HCT116 (cell line): Measurements from ENCODE around the gene FRMD4B. TPM values are rescaled to one million over a fixed set of nuclear protein-coding genes. Genes with fewer than 3 reads are reported as not detected.
"Not testable (repeated sequence)": the region's sequence is repeated elsewhere in the genome, so short reads cannot be mapped to it uniquely, and the experiment has no call there.

Experiments used
- ATAC-seq: fragments of 200-7000 bp; cut with Tn5 transposase; 2 replicates; pipeline ENCODE4 v1.9.1; 2020; ENCODE audit warnings: mild to moderate bottlenecking, moderate library complexity
- BruUV-seq: library from RNA; stranded (reverse); fragments of 400-500 nt; replicated peaks from 2 replicates; lab custom pipeline; 2021; lab: Mats Ljungman, UMichigan
- CTCF ChIA-PET: fragments of 300-600 bp; sonication (Branson Sonifier 250); formaldehyde crosslinking; loops from one replicate; lab custom pipeline; 2021; ENCODE audit warnings: antibody characterized with exemption; lab: Charles Lee
- POLR2A ChIA-PET: fragments of 300-600, 350-600 bp; sonication (Branson Sonifier 250); formaldehyde crosslinking; loops from one replicate; lab custom pipeline; 2021; ENCODE audit warnings: antibody characterized with exemption; lab: Charles Lee
- RAD21 ChIA-PET, 2 experiments: fragments of 300-600 bp; sonication (Branson Sonifier 250); formaldehyde crosslinking; loops; one replicate each; lab custom pipeline; 2023; ENCODE audit warnings: low total read pairs in 2 of 2; ENCODE audit not compliant: uncharacterized antibody in 2 of 2, unreplicated experiment in 2 of 2, low non-redundant PET in 1 of 2; lab: Charles Lee
- DNase-seq: peaks from one replicate; pipeline ENCODE4 v3.0.0-alpha.2; 2010; ENCODE audit warnings: low read depth, low spot score
- H2AFZ ChIP-seq: fragments of 200-600 bp; shearing (Covaris generic), sonication (generic); 2 replicates; pipeline ENCODE4 v1.6.1; 2017; ENCODE audit warnings: low read depth, mixed run types, mixed read lengths, antibody characterized with exemption, low read length; ENCODE audit not compliant: poor library complexity, severe bottlenecking
- H3K27ac ChIP-seq: 2 replicates; pipeline ENCODE4 v1.5.1; 2012; ENCODE audit warnings: low read depth, low read length
- H3K27me3 ChIP-seq: fragments of 200-600 bp; sonication (generic); 2 replicates; pipeline ENCODE4 v1.6.1; 2016; ENCODE audit warnings: mixed run types, low read length, mixed read lengths; ENCODE audit not compliant: insufficient read depth
- H3K36me3 ChIP-seq, 2 experiments: fragments of 200-500 bp in 1 of 2; fragments of 200-600 bp in 1 of 2; sonication (Bioruptor generic) in 1 of 2; sonication (generic) in 1 of 2; 2 replicates each; pipeline versions ENCODE4 v1.5.1 to v1.6.1; 2014 to 2016; ENCODE audit warnings: low read length in 2 of 2, inconsistent platforms in 1 of 2, mixed read lengths in 1 of 2, mixed run types in 1 of 2; ENCODE audit not compliant: insufficient read depth in 2 of 2, control insufficient read depth in 1 of 2
- H3K4me1 ChIP-seq, 2 experiments: fragments of 200-600 bp in 1 of 2; sonication (generic) in 1 of 2; 2 replicates each; pipeline versions ENCODE4 v1.5.1 to v1.6.1; 2012 to 2017; ENCODE audit warnings: low read length in 2 of 2, inconsistent platforms in 1 of 2, mild to moderate bottlenecking in 1 of 2, mixed read lengths in 1 of 2, mixed run types in 1 of 2, moderate library complexity in 1 of 2; ENCODE audit not compliant: insufficient read depth in 2 of 2, control insufficient read depth in 1 of 2
- H3K4me2 ChIP-seq: fragments of 200-600 bp; sonication (generic); 2 replicates; pipeline ENCODE4 v1.6.1; 2017; ENCODE audit warnings: mixed run types, low read length, mixed read lengths
- H3K4me3 ChIP-seq, 2 experiments: fragments of 200-600 bp in 1 of 2; sonication (generic) in 1 of 2; replicated peaks in 1 of 2; 2 replicates each; pipeline ENCODE4 v1.5.1; 2011 to 2016; ENCODE audit warnings: low read length in 2 of 2, control low read depth in 1 of 2, low read depth in 1 of 2, mild to moderate bottlenecking in 1 of 2, mixed read lengths in 1 of 2, mixed run types in 1 of 2
- H3K79me2 ChIP-seq: fragments of 200-600 bp; sonication (generic); 2 replicates; pipeline ENCODE4 v1.6.1; 2017; ENCODE audit warnings: mild to moderate bottlenecking, mixed run types, low read length, moderate library complexity, mixed read lengths; ENCODE audit not compliant: insufficient read depth
- H3K9ac ChIP-seq: fragments of 200-600 bp; sonication (generic); 2 replicates; pipeline ENCODE4 v1.6.1; 2016; ENCODE audit warnings: low read length, mixed read lengths
- H3K9me2 ChIP-seq: fragments of 200-600 bp; sonication (generic), shearing (Covaris generic); 2 replicates; pipeline ENCODE4 v1.6.1; 2017; ENCODE audit warnings: mixed run types, mild to moderate bottlenecking, moderate library complexity; ENCODE audit not compliant: insufficient read depth
- H3K9me3 ChIP-seq, 2 experiments: fragments of 200-500 bp in 1 of 2; fragments of 200-600 bp in 1 of 2; sonication (Bioruptor generic) in 1 of 2; sonication (generic) in 1 of 2; 2 replicates each; pipeline ENCODE4 v1.6.1; 2014 to 2017; ENCODE audit warnings: low read length in 2 of 2, mixed read lengths in 2 of 2, inconsistent platforms in 1 of 2, low read depth in 1 of 2, mild to moderate bottlenecking in 1 of 2, mixed run types in 1 of 2, moderate library complexity in 1 of 2; ENCODE audit not compliant: control insufficient read depth in 1 of 2, insufficient read depth in 1 of 2
- H4K20me1 ChIP-seq: fragments of 200-600 bp; sonication (generic), shearing (Covaris generic); 2 replicates; pipeline ENCODE4 v1.6.1; 2017; ENCODE audit warnings: mixed run types, mild to moderate bottlenecking, moderate library complexity; ENCODE audit not compliant: insufficient read depth
- ATF3 ChIP-seq: IDR thresholded peaks from 2 replicates; pipeline ENCODE4 v1.6.1; 2012
- CBX3 ChIP-seq: IDR thresholded peaks from 2 replicates; pipeline ENCODE4 v1.6.1; 2012; ENCODE audit warnings: low read depth
- EGR1 ChIP-seq: IDR thresholded peaks from 2 replicates; pipeline ENCODE4 v1.6.1; 2012; ENCODE audit warnings: low read depth
- EZH2 ChIP-seq: fragments of 200-600 bp; sonication (generic); IDR thresholded peaks from 2 replicates; pipeline ENCODE4 v1.6.1; 2017; ENCODE audit warnings: antibody characterized with exemption, mixed run types
- FOSL1 ChIP-seq: IDR thresholded peaks from 2 replicates; pipeline ENCODE4 v1.6.1; 2012; ENCODE audit warnings: low read depth
- MAX ChIP-seq: IDR thresholded peaks from 2 replicates; pipeline ENCODE4 v1.6.1; 2012
- POLR2A ChIP-seq: IDR thresholded peaks from 2 replicates; pipeline ENCODE4 v1.7.0; 2011; ENCODE audit warnings: borderline replicate concordance; ENCODE audit not compliant: insufficient read depth, insufficient read length; ENCODE audit errors: extremely low read depth
- POLR2AphosphoS5 ChIP-seq: IDR thresholded peaks from 2 replicates; pipeline ENCODE4 v1.6.1; 2011; ENCODE audit warnings: mild to moderate bottlenecking, low read depth, low read length, moderate library complexity
- REST ChIP-seq: IDR thresholded peaks from 2 replicates; pipeline ENCODE4 v1.6.1; 2012; ENCODE audit warnings: low read depth
- SP1 ChIP-seq: IDR thresholded peaks from 2 replicates; pipeline ENCODE4 v1.6.1; 2012; ENCODE audit warnings: low read depth
- TCF7L2 ChIP-seq: IDR thresholded peaks from 2 replicates; pipeline ENCODE4 v1.7.0; 2011; ENCODE audit warnings: borderline replicate concordance, inconsistent platforms; ENCODE audit not compliant: insufficient read depth, insufficient read length; ENCODE audit errors: extremely low read depth
- YY1 ChIP-seq: IDR thresholded peaks from 2 replicates; pipeline ENCODE4 v1.6.1; 2011; ENCODE audit warnings: low read length, low read depth, moderate library complexity, mild to moderate bottlenecking; ENCODE audit not compliant: insufficient replicate concordance; ENCODE audit errors: extremely low read depth
- ZBTB33 ChIP-seq: IDR thresholded peaks from 2 replicates; pipeline ENCODE4 v1.6.1; 2011; ENCODE audit warnings: mild to moderate bottlenecking, low read length, moderate library complexity; ENCODE audit not compliant: insufficient replicate concordance; ENCODE audit errors: extremely low read depth
- ZNF274 ChIP-seq: fragments of 200-500 bp; sonication (Bioruptor generic); IDR thresholded peaks from 2 replicates; pipeline ENCODE4 v1.6.1; 2014; ENCODE audit warnings: mild to moderate bottlenecking, low read depth, low read length, inconsistent platforms
- intact Hi-C: fragments of 100-400 bp; cut with micrococcal nuclease; formaldehyde crosslinking; loops from 2 replicates; pipeline ENCODE4 v1.10.0; 2022
- total RNA-seq: library from RNA; stranded (reverse); gene quantifications from one replicate; pipeline ENCODE4 v1.2.1, GENCODE V29; 2021; ENCODE audit not compliant: unreplicated experiment

The FRMD4B gene
- total RNA-seq, 1 experiment from 2014 or later = 2.0 TPM

- H3K27ac ChIP-seq, H4K20me1 ChIP-seq, DNase-seq, H3K9me3 ChIP-seq, H3K9ac ChIP-seq, RAD21 ChIA-PET, H3K9me2 ChIP-seq, H3K79me2 ChIP-seq, intact Hi-C loops, H2AFZ ChIP-seq, H3K27me3 ChIP-seq, BruUV-seq, CTCF ChIA-PET, H3K36me3 ChIP-seq: not testable (repeated sequence)
- peaks cover 26 to 33% of the 10 kb centered on the region in 2 experiments for H3K4me1 ChIP-seq
- POLR2A ChIA-PET = interaction anchor here (0.8 kb wide), 1 partner anchor 9 kb away, joined by 3 read pairs; no protein-coding TSS in a partner anchor
- ATAC-seq = peak; percentile 68
- H3K4me3 ChIP-seq = 0 out of 4 replicates have a peak overlapping the region, but pooled peaks of 1 of the 2 experiments have one; percentile 20
- TF ChIP-seq FOSL1 = peak; percentile 34; the same call in 1 of the 2 replicates
- peak; percentile 70 for TF ChIP-seq EGR1
- TF ChIP-seq TCF7L2 = peak; percentile 18
- peak; percentile 49; the same call in 1 of the 2 replicates for TF ChIP-seq SP1
- H3K4me2 ChIP-seq = peak overlapping the region; percentile 58
Measured at GRCh38 chr3:69235227-69235626, 150.7 kb downstream of the FRMD4B start.

GRCh38 chr3:69232482-69232881 lies 153.4 kb downstream of the FRMD4B start:
- no peak overlapping the region for H3K4me2 ChIP-seq
- ATAC-seq = no peak
- TF ChIP-seq ZNF274 (no peak), POLR2A (no peak), POLR2AphosphoS5 (no peak), ZBTB33 (no peak), CBX3 (no peak), ATF3 (no peak), SP1 (no peak), REST (no peak), EZH2 (no peak), MAX (no peak), YY1 (no peak), FOSL1 (no peak)

More at GRCh38 chr3:69232482-69232881, 153.4 kb downstream of the FRMD4B start:
- ChIA-PET POLR2A (interaction anchor here (0.6 kb wide), 1 partner anchor 141 kb away, joined by 3 read pairs; no protein-coding TSS in a partner anchor), RAD21 (no interaction called here), CTCF (no interaction called here)
- no TSS peak for BruUV-seq
- Histone ChIP-seq H3K79me2 (no peaks in the 10 kb centered on the region), H3K27ac (no peak overlapping the region), H3K9me2 (no peaks in the 10 kb centered on the region), H2AFZ (no peak overlapping the region), H3K4me1 (peaks cover 26 to 33% of the 10 kb centered on the region in 2 experiments), H3K9ac (no peak overlapping the region), H4K20me1 (no peaks in the 10 kb centered on the region), H3K27me3 (no peaks in the 10 kb centered on the region), H3K36me3 (no peaks in the 10 kb centered on the region), H3K4me3 (no peak overlapping the region), H3K9me3 (no peaks in the 10 kb centered on the region)
- intact Hi-C loops = no loop called here
- no peak for DNase-seq
